Stimulated activated CD4-positive, alpha-beta T cell treated with anti-CD3 and anti-CD28 coated beads, Interleukin-2, amount 100 ng/mL, for 48 hours (primary cell): ENCODE results near the gene MEF2C.

Source experiments
- DNase-seq, 2 donors: peaks; one replicate each; pipeline ENCODE4 v3.0.0-alpha.2; 2020

Gene MEF2C

GRCh38 chr5:88887342-88887741 lies 4.4 kb upstream of the MEF2C start:
- no peak for DNase-seq

GRCh38 chr5:88886746-88887341 lies 3.9 kb upstream of the MEF2C start:
- DNase-seq, result no peak

GRCh38 chr5:88886252-88886651 lies 3.3 kb upstream of the MEF2C start:
- DNase-seq, result no peak

GRCh38 chr5:88885002-88885401 lies 2.0 kb upstream of the MEF2C start:
- DNase-seq, result no peak

GRCh38 chr5:88884608-88884877 lies 1.6 kb upstream of the MEF2C start:
- DNase-seq, result no peak

GRCh38 chr5:88883836-88884607 lies 1.0 kb upstream of the MEF2C start:
- DNase-seq, result no peak

- DNase-seq, result no peak
These were observed 527 bp downstream of the MEF2C start for GRCh38 chr5:88882276-88883038.

GRCh38 chr5:88881571-88881971 lies 1.4 kb downstream of the MEF2C start:
- DNase-seq, result no peak

- no peak for DNase-seq
These were observed 2.8 kb downstream of the MEF2C start for GRCh38 chr5:88880201-88880600.

- no peak for DNase-seq
These were observed 3.3 kb downstream of the MEF2C start for GRCh38 chr5:88879724-88880123.

- no peak for DNase-seq
These were observed 4.0 kb downstream of the MEF2C start for GRCh38 chr5:88878976-88879375.

GRCh38 chr5:88877826-88878225 lies 5.2 kb downstream of the MEF2C start:
- DNase-seq, result no peak

- DNase-seq, result no peak
These were observed 6.3 kb downstream of the MEF2C start for GRCh38 chr5:88876714-88877113.

GRCh38 chr5:88875341-88876234 lies 7.4 kb downstream of the MEF2C start:
- no peak for DNase-seq

- DNase-seq, result no peak
These were observed 9.5 kb downstream of the MEF2C start for GRCh38 chr5:88873447-88873846.

- DNase-seq, result no peak
These were observed 10.0 kb downstream of the MEF2C start for GRCh38 chr5:88872971-88873370.

- no peak for DNase-seq
These were observed 12.7 kb downstream of the MEF2C start for GRCh38 chr5:88870285-88870684.

GRCh38 chr5:88868468-88869068 lies 14.4 kb downstream of the MEF2C start:
- no peak for DNase-seq

- no peak for DNase-seq
These were observed 15.3 kb downstream of the MEF2C start for GRCh38 chr5:88867638-88868037.

GRCh38 chr5:88863523-88863922 lies 19.5 kb downstream of the MEF2C start:
- no peak for DNase-seq

GRCh38 chr5:88862547-88863175 lies 20.3 kb downstream of the MEF2C start:
- no peak for DNase-seq

GRCh38 chr5:88861231-88861630 lies 21.8 kb downstream of the MEF2C start:
- DNase-seq, result no peak
